CD4-positive, alpha-beta T cell (primary cell): Measurements from ENCODE around the gene ARNT2. TPM values are rescaled to one million over a fixed set of nuclear protein-coding genes. Genes with fewer than 3 reads are reported as not detected.

Experiments used
- ATAC-seq: fragments of 200-7000 bp; cut with Tn5 transposase; one replicate; pipeline ENCODE4 v1.10.0; 2022; ENCODE audit warnings: mild to moderate bottlenecking; ENCODE audit not compliant: poor library complexity
- CTCF ChIA-PET: fragments of 350-600 bp; sonication (Branson Sonifier 250); formaldehyde crosslinking; loops from one replicate; lab custom pipeline; 2021; ENCODE audit warnings: antibody characterized with exemption, inconsistent platforms; lab: Charles Lee
- POLR2A ChIA-PET: fragments of 350-600 bp; sonication (Branson Sonifier 250); formaldehyde crosslinking; loops from one replicate; lab custom pipeline; 2021; ENCODE audit warnings: antibody characterized with exemption, inconsistent platforms; lab: Charles Lee
- DNase-seq, 14 experiments: peaks; one replicate each; pipeline ENCODE4 v3.0.0-alpha.2; 2013 to 2020; ENCODE audit warnings: mixed read lengths in 2 of 14
- H3K27ac ChIP-seq, 2 donors: one replicate each; pipeline versions ENCODE4 v1.5.1 to v1.7.0; 2013; ENCODE audit warnings: low read length in 2 of 2, low read depth in 1 of 2, mild to moderate bottlenecking in 1 of 2
- H3K27me3 ChIP-seq, 2 experiments: 1 replicate in 1 of 2; 2 replicates in 1 of 2; pipeline versions ENCODE4 v1.6.1 to v1.7.0; 2013; ENCODE audit warnings: low read length in 2 of 2, control low read depth in 1 of 2, mild to moderate bottlenecking in 1 of 2, moderate library complexity in 1 of 2; ENCODE audit not compliant: insufficient read depth in 2 of 2, control insufficient read depth in 1 of 2
- H3K36me3 ChIP-seq: one replicate; pipeline ENCODE4 v1.6.1; 2013; ENCODE audit warnings: low read length, control low read depth; ENCODE audit not compliant: insufficient read depth
- H3K4me1 ChIP-seq: one replicate; pipeline ENCODE4 v1.6.1; 2013; ENCODE audit warnings: low read length, control low read depth; ENCODE audit not compliant: insufficient read depth
- H3K4me3 ChIP-seq: one replicate; pipeline ENCODE4 v1.5.1; 2013; ENCODE audit warnings: mild to moderate bottlenecking, low read length, moderate library complexity
- H3K9me3 ChIP-seq, 2 experiments: 1 replicate in 1 of 2; 2 replicates in 1 of 2; pipeline versions ENCODE4 v1.6.1 to v1.7.0; 2013; ENCODE audit warnings: low read length in 2 of 2, mild to moderate bottlenecking in 2 of 2, control low read depth in 1 of 2, moderate library complexity in 1 of 2; ENCODE audit not compliant: control insufficient read depth in 1 of 2, insufficient read depth in 1 of 2
- H3K27ac Mint-ChIP-seq: one replicate; pipeline ENCODE4 v1.8.0; 2020; ENCODE audit warnings: mixed read lengths
- H3K27me3 Mint-ChIP-seq: one replicate; pipeline ENCODE4 v1.8.0; 2021; ENCODE audit warnings: mixed read lengths
- H3K36me3 Mint-ChIP-seq: one replicate; pipeline ENCODE4 v1.8.0; 2021; ENCODE audit warnings: low read depth, mixed read lengths
- H3K4me1 Mint-ChIP-seq: one replicate; pipeline ENCODE4 v1.8.0; 2021; ENCODE audit warnings: low read depth, mixed read lengths
- H3K4me3 Mint-ChIP-seq: one replicate; pipeline ENCODE4 v1.8.0; 2020; ENCODE audit warnings: mild to moderate bottlenecking, mixed read lengths
- H3K9me3 Mint-ChIP-seq: one replicate; pipeline ENCODE4 v1.8.0; 2020; ENCODE audit warnings: mixed read lengths
- intact Hi-C, 2 experiments: fragments of 100-400 bp; cut with DNase I in 1 of 2; cut with micrococcal nuclease in 1 of 2; formaldehyde crosslinking; loops; one replicate each; pipeline versions ENCODE4 v1.15.1 to v1.9.0; 2023 to 2025; cut with DNase I, micrococcal nuclease
- total RNA-seq, 174 experiments: library from RNA in 2 of 174; stranded (reverse) in 2 of 174; gene quantifications; one replicate each; pipeline ENCODE4 v1.2.3 and lab custom pipeline; 2021 to 2026
- TF ChIP-seq, protein P1 (sequence below): fragments of 200-600 bp; IDR thresholded peaks from one replicate; pipeline ENCODE4 v1.8.0; 2022; ENCODE audit warnings: antibody characterized with exemption, mild to moderate bottlenecking

The ARNT2 gene
- total RNA-seq, 2 experiments from 2014 or later, result not detected

DNA sequence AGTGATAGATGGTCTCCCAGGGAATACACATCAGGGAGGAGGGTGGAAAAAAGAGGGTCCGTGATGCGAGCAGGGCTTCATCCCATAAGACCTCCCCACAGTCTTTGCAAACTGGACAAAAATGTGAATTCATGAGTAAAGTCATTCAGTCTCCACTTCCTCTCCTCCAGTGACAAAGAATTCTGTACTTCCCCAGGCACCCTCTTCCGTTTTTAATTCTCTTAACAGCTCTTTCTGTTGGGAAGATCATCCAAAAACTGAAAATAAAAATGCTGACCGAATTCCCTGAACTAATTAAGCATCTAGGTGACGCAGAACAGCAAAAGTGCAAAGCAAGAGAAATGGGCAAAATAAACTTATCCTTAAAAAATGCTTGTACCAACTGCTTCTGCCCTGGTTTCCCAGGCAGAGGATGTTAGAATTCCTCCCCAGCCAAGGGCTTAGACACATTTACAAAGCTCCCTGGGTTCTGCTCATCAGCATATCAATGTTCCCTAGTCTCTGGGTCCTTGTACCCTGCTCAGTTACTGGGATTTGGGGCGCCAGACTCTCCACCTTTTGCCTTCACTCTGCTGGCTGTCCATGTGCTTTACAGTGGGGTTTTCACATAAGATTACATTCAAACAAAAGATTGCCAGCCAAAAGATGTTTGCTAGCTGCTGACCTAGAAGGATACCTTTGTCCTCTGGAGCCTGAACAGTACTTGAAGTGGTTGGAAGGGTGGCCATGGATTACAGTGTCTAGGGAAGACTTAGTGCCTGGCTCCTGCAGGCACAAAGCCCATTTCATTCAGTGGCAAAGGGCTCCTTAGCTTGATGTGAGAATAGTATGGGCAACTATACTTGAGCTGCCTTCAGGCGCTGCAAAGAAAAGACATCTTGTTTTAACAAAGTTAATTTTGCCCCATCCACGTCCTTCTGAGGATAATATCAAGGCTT lies 69.4 kb downstream of the ARNT2 start:
- no peak overlapping the region for H3K27ac ChIP-seq
- TF ChIP-seq, protein P1, sequence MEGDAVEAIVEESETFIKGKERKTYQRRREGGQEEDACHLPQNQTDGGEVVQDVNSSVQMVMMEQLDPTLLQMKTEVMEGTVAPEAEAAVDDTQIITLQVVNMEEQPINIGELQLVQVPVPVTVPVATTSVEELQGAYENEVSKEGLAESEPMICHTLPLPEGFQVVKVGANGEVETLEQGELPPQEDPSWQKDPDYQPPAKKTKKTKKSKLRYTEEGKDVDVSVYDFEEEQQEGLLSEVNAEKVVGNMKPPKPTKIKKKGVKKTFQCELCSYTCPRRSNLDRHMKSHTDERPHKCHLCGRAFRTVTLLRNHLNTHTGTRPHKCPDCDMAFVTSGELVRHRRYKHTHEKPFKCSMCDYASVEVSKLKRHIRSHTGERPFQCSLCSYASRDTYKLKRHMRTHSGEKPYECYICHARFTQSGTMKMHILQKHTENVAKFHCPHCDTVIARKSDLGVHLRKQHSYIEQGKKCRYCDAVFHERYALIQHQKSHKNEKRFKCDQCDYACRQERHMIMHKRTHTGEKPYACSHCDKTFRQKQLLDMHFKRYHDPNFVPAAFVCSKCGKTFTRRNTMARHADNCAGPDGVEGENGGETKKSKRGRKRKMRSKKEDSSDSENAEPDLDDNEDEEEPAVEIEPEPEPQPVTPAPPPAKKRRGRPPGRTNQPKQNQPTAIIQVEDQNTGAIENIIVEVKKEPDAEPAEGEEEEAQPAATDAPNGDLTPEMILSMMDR, result no peak

DNA sequence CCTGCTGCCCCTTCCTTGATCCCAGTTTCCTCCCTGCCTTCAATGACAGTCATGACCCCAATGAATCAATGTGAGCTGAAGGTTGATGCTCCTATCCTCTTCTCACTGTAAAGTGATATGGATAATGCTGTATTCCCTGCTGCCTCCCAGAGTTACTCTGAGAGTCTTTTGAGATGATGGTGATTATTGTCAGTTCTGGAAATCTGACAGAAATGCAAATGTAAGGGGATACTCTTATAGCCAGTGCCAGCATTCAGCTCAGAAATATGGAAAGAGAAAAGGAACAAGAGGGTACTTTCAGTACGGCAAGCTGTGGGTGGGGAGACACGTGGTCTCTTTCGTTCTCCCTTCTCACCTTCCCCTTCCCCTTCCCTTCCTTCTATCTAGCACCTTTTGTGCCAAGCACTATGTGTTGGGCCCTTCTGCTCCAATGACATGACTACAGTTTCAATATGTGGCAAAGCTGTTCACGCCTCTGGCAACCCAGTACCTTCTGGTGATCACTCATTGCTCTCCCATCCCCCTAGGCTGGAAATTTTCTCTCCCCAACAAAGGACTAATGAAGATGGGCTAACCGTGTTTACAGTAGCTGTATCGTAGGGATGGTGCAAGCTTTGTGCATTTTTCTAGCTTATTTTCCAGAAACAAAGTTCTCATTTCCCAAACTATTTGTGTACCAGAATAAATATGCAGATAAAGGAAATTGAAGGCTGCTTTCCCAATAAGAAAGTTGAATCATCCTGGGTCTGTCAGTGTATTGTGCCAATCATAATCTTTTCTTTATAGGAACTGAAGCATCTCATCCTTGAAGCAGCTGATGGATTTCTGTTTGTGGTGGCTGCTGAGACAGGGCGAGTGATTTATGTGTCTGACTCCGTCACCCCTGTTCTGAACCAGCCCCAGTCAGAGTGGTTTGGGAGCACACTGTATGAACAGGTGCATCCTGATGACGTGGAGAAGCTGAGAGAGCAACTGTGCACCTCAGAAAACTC lies 70.3 kb downstream of the ARNT2 start:
- POLR2A ChIA-PET, result no interaction called here
- Histone ChIP-seq H3K4me1 (no peaks in the 10 kb centered on the region), H3K36me3 (no peaks in the 10 kb centered on the region), H3K9me3 (peaks cover 0 to 6% of the 10 kb centered on the region in 2 experiments), H3K27ac (no peak overlapping the region), H3K4me3 (no peak overlapping the region), H3K27me3 (no peaks in the 10 kb centered on the region)
- ATAC-seq (no peak), DNase-seq (no peak)
- CTCF ChIA-PET, result no interaction called here
- TF ChIP-seq, protein P1, result no peak
- Mint-ChIP-seq H3K4me1 (no peaks in the 10 kb centered on the region), H3K4me3 (no peak overlapping the region), H3K27me3 (peaks cover 46% of the 10 kb centered on the region), H3K9me3 (peaks cover 3% of the 10 kb centered on the region), H3K27ac (no peak overlapping the region), H3K36me3 (no peaks in the 10 kb centered on the region)
- intact Hi-C loops, result no loop called here

More for the DNA sequence above, 69.4 kb downstream of the ARNT2 start:
- H3K27me3 Mint-ChIP-seq, result peaks cover 46% of the 10 kb centered on the region
- H3K36me3 ChIP-seq, result no peaks in the 10 kb centered on the region
- ChIA-PET POLR2A (no interaction called here), CTCF (no interaction called here)
- H3K9me3 Mint-ChIP-seq, result peaks cover 3% of the 10 kb centered on the region
- H3K9me3 ChIP-seq, result peaks cover 0 to 6% of the 10 kb centered on the region in 2 experiments
- DNase-seq (peak in 2 of 14 experiments; percentile 15 to 20), ATAC-seq (no peak)
- intact Hi-C loops, result no loop called here
- H3K4me1 Mint-ChIP-seq, result no peaks in the 10 kb centered on the region
- H3K4me1 ChIP-seq, result no peaks in the 10 kb centered on the region
- H3K36me3 Mint-ChIP-seq, result no peaks in the 10 kb centered on the region
- H3K27ac Mint-ChIP-seq, result no peak overlapping the region
- H3K4me3 ChIP-seq, result no peak overlapping the region
- H3K4me3 Mint-ChIP-seq, result no peak overlapping the region
- H3K27me3 ChIP-seq, result no peaks in the 10 kb centered on the region

DNA sequence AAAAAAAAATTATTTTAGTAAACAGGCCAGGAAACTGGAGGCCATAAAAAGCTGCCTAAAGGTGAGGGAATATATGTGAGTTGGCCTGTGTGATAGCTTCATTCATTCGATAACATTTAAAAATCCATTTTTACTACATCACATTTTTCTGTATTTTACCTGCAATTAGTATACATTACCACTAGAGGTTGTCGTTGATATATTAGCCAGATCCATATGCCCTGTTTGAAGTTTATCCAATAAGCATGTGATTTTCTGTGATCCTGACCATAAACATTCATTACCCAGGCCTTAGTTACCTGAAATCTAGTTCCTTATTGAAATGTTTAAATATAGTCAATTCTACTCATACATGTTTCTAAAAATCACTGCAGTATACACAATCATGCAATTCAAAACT lies 71.4 kb downstream of the ARNT2 start:
- no peaks in the 10 kb centered on the region for H3K36me3 Mint-ChIP-seq
- no peak for DNase-seq
- Histone ChIP-seq H3K27me3 (no peaks in the 10 kb centered on the region), H3K4me3 (no peak overlapping the region), H3K9me3 (peaks cover 0 to 6% of the 10 kb centered on the region in 2 experiments), H3K36me3 (no peaks in the 10 kb centered on the region), H3K27ac (no peak overlapping the region), H3K4me1 (no peaks in the 10 kb centered on the region)
- no peak for ATAC-seq
- no peak overlapping the region for H3K27ac Mint-ChIP-seq
- H3K27me3 Mint-ChIP-seq, result peaks cover 37% of the 10 kb centered on the region
- H3K4me3 Mint-ChIP-seq, result no peak overlapping the region
- TF ChIP-seq, protein P1, result no peak
- no peaks in the 10 kb centered on the region for H3K4me1 Mint-ChIP-seq
- intact Hi-C loops, result no loop called here
- ChIA-PET CTCF (no interaction called here), POLR2A (no interaction called here)
- H3K9me3 Mint-ChIP-seq, result peaks cover 3% of the 10 kb centered on the region
